HL-60 (cell line): ENCODE data around the gene SHC3.

Source experiments
- CTCF ChIP-seq: IDR thresholded peaks from one replicate; pipeline ENCODE4 v1.5.1; 2011; ENCODE audit warnings: low read length, control low read depth, inconsistent platforms; ENCODE audit not compliant: insufficient read depth
- POLR2AphosphoS5 ChIP-seq: IDR thresholded peaks from 2 replicates; pipeline ENCODE4 v1.6.1; 2012; ENCODE audit warnings: low read depth
- REST ChIP-seq: IDR thresholded peaks from 2 replicates; pipeline ENCODE4 v1.6.1; 2012; ENCODE audit warnings: low read depth; ENCODE audit not compliant: insufficient replicate concordance
- SPI1 ChIP-seq: IDR thresholded peaks from 2 replicates; pipeline ENCODE4 v1.6.1; 2012; ENCODE audit warnings: low read depth, mild to moderate bottlenecking, borderline replicate concordance

DNA sequence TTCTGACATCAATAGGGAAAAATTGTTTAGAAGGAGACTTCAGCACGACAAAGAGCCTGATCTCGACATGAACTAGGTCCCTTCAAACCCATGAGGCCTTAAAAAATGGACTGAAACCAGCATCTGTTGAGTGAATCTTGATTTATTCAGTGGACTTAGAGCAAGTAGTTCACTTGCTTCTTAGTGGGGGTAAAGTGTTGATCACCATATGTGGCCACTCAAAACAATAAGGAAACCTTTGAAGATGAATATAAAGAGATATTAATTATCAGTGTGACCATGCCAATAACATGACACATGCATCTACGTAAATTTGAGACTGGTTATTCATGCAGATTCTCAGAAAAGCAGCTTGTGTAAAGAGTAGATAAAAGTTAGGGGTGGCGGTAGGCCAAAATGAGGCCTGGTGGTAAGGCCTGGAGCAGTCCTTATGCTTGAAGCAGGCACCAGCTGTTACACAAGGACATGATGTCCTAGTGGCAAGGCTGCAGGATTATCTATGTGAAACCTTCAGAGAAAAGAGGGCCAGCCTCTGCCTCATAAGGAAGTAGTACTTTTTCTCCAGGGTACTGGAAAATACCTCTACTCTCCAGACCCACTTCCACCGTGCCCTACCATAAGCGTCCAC, 126.0 kb downstream of the SHC3 start:
- TF ChIP-seq CTCF: no peak
- TF ChIP-seq POLR2AphosphoS5: no peak
- TF ChIP-seq REST: no peak
- TF ChIP-seq SPI1: no peak
